Activated CD4-positive, CD25-positive, alpha-beta regulatory T cell (primary cell): ENCODE data around the gene RNF8.
"Not testable (repeated sequence)": the region's sequence is repeated elsewhere in the genome, so short reads cannot be mapped to it uniquely, and the experiment has no call there.

Source experiments
- DNase-seq, 4 experiments: peaks; one replicate each; lab custom pipeline; 2025; lab: John Stamatoyannopoulos, UW

RNF8 gene

GRCh38 chr6:37353761-37354525 is at the start of gene RNF8:
RNF8 (plus strand) TSS chr6:37353983; CDS start chr6:37354165, 182 bp downstream.
- DNase-seq: peak; percentile 71 to 74 (median 72)

- DNase-seq: no peak
Measured at GRCh38 chr6:37304766-37305165, 49.0 kb upstream of the RNF8 start.

- DNase-seq: no peak
Measured at GRCh38 chr6:37305841-37306425, 47.9 kb upstream of the RNF8 start.

- DNase-seq: no peak
Measured at GRCh38 chr6:37306624-37307222, 47.1 kb upstream of the RNF8 start.

- not testable (repeated sequence) for DNase-seq
Measured at GRCh38 chr6:37307484-37307883, 46.3 kb upstream of the RNF8 start.

GRCh38 chr6:37308069-37308815 is 45.5 kb upstream of the RNF8 start:
- DNase-seq: no peak

GRCh38 chr6:37309046-37309445 is 44.7 kb upstream of the RNF8 start:
- no peak for DNase-seq

- no peak for DNase-seq
Measured at GRCh38 chr6:37309692-37310091, 44.1 kb upstream of the RNF8 start.

GRCh38 chr6:37310966-37311365 is 42.8 kb upstream of the RNF8 start:
- DNase-seq: no peak

- no peak for DNase-seq
Measured at GRCh38 chr6:37311741-37312473, 41.9 kb upstream of the RNF8 start.

- no peak for DNase-seq
Measured at GRCh38 chr6:37313723-37314486, 39.9 kb upstream of the RNF8 start.

GRCh38 chr6:37314487-37315156 is 39.2 kb upstream of the RNF8 start:
- DNase-seq: no peak

GRCh38 chr6:37315157-37315515 is 38.6 kb upstream of the RNF8 start:
- DNase-seq: no peak

- DNase-seq: no peak
Measured at GRCh38 chr6:37316071-37316470, 37.7 kb upstream of the RNF8 start.

GRCh38 chr6:37317312-37318038 is 36.3 kb upstream of the RNF8 start:
- DNase-seq: no peak

GRCh38 chr6:37319156-37319555 is 34.6 kb upstream of the RNF8 start:
- DNase-seq: no peak

- DNase-seq: no peak
Measured at GRCh38 chr6:37319856-37320480, 33.8 kb upstream of the RNF8 start.

- DNase-seq: no peak
Measured at GRCh38 chr6:37320646-37321045, 33.1 kb upstream of the RNF8 start.

GRCh38 chr6:37321101-37321500 is 32.7 kb upstream of the RNF8 start:
- DNase-seq: no peak
